ENCODE measurements around the gene AOC1. TPM values are rescaled to one million over a fixed set of nuclear protein-coding genes. Genes with fewer than 3 reads are reported as not detected.

The AOC1 gene
- total RNA-seq, 2 experiments from 2014 or later: not detected

- no peak overlapping the region for H2AFZ ChIP-seq (ENCODE audit: low read length)
- no peaks in the 10 kb centered on the region for H4K20me1 ChIP-seq (ENCODE audit: insufficient read depth, low read length)
- no peak overlapping the region for H3K27ac ChIP-seq (ENCODE audit: low read depth, low read length, poor library complexity, severe bottlenecking)
- H3K4me1 ChIP-seq (ENCODE audit: insufficient read depth, low read length, poor library complexity, severe bottlenecking): no peaks in the 10 kb centered on the region
- 0 out of 2 replicates have a peak, but pooled peaks cover 2% of the 10 kb centered on the region for H3K9me2 ChIP-seq (ENCODE audit: insufficient read depth, low read length)
- H3K36me3 ChIP-seq (ENCODE audit: insufficient read depth, low read length): no peaks in the 10 kb centered on the region
- POLR2A ChIA-PET: interaction anchor here (0.6 kb wide), 1 partner anchor 32 kb away, joined by 3 read pairs; no protein-coding TSS in a partner anchor
- H3K4me3 ChIP-seq (ENCODE audit: low read depth, low read length, poor library complexity, severe bottlenecking): no peak overlapping the region
- no peaks in the 10 kb centered on the region for H3K9me3 ChIP-seq (ENCODE audit: low read length)
- TF ChIP-seq CTCF (conservative IDR thresholded peaks at IDR 0.05; ENCODE audit: low read length): no peak
- TF ChIP-seq EZH2phosphoT487 (IDR thresholded peaks at IDR 0.05; ENCODE audit: borderline replicate concordance, low read depth, low read length): no peak
- H3K4me2 ChIP-seq (ENCODE audit: low read length): no peak overlapping the region
- CTCF ChIA-PET (ENCODE audit: unreplicated experiment): no interaction called here
- intact Hi-C loops (cut with micrococcal nuclease; ENCODE audit: unreplicated experiment): no loop called here
- no peak for DNase-seq (ENCODE audit: low spot score)
- no TSS peak for BruUV-seq (replicated peaks)
- H3K79me2 ChIP-seq (ENCODE audit: insufficient read depth, low read depth, low read length): no peaks in the 10 kb centered on the region
Measured at GRCh38 chr7:150910996-150911422, 58.7 kb downstream of the AOC1 start.

Other genes with a start within 250 kb of the AOC1 start
- not detected in 2 replicates for gene GIMAP6, start 220.1 kb upstream of the AOC1 start, total RNA-seq (2014; rRNA removed; shearing (Covaris generic))
- not detected in 2 replicates for gene GIMAP6, start 220.1 kb upstream of the AOC1 start, total RNA-seq (2022)
- gene GIMAP2, start 166.8 kb upstream of the AOC1 start, total RNA-seq (2014; rRNA removed; shearing (Covaris generic)): 0.41 TPM in 1 of 2 replicates, not detected in the other
- 0.79 TPM in 1 of 2 replicates, not detected in the other for gene GIMAP2, start 166.8 kb upstream of the AOC1 start, total RNA-seq (2022)
- gene GIMAP1, start 135.9 kb upstream of the AOC1 start, total RNA-seq (2014; rRNA removed; shearing (Covaris generic)): not detected in 2 replicates
- not detected in 2 replicates for gene GIMAP1, start 135.9 kb upstream of the AOC1 start, total RNA-seq (2022)
- gene GIMAP5, start 115.1 kb upstream of the AOC1 start, total RNA-seq (2014; rRNA removed; shearing (Covaris generic)): not detected in 2 replicates
- gene GIMAP5, start 115.1 kb upstream of the AOC1 start, total RNA-seq (2022): not detected in 2 replicates
- gene TMEM176B, start 52.2 kb upstream of the AOC1 start, total RNA-seq (2014; rRNA removed; shearing (Covaris generic)): 0.09 TPM in 1 of 2 replicates, not detected in the other
- gene TMEM176B, start 52.2 kb upstream of the AOC1 start, total RNA-seq (2022): 0.37 TPM in 1 of 2 replicates, not detected in the other
- gene TMEM176A, start 51.7 kb upstream of the AOC1 start, total RNA-seq (2014; rRNA removed; shearing (Covaris generic)): not detected in 2 replicates
- not detected in 2 replicates for gene TMEM176A, start 51.7 kb upstream of the AOC1 start, total RNA-seq (2022)
- 4.0 and 7.5 TPM in 2 replicates for gene KCNH2, start 125.8 kb downstream of the AOC1 start, total RNA-seq (2014; rRNA removed; shearing (Covaris generic))
- gene KCNH2, start 125.8 kb downstream of the AOC1 start, total RNA-seq (2022): 5.8 and 6.2 TPM in 2 replicates
- gene NOS3, start 138.5 kb downstream of the AOC1 start, total RNA-seq (2014; rRNA removed; shearing (Covaris generic)): 0.41 and 0.82 TPM in 2 replicates
- 0.30 and 0.78 TPM in 2 replicates for gene NOS3, start 138.5 kb downstream of the AOC1 start, total RNA-seq (2022)
- 0.18 and 1.1 TPM in 2 replicates for gene ATG9B, start 172.0 kb downstream of the AOC1 start, total RNA-seq (2014; rRNA removed; shearing (Covaris generic))
- 0.94 and 0.97 TPM in 2 replicates for gene ATG9B, start 172.0 kb downstream of the AOC1 start, total RNA-seq (2022)
- 29.5 and 32.0 TPM in 2 replicates for gene ABCB8, start 175.9 kb downstream of the AOC1 start, total RNA-seq (2014; rRNA removed; shearing (Covaris generic))
- gene ABCB8, start 175.9 kb downstream of the AOC1 start, total RNA-seq (2022): 63.9 and 64.7 TPM in 2 replicates
- 3.3 and 7.9 TPM in 2 replicates for gene ASIC3, start 196.0 kb downstream of the AOC1 start, total RNA-seq (2014; rRNA removed; shearing (Covaris generic))
- gene ASIC3, start 196.0 kb downstream of the AOC1 start, total RNA-seq (2022): 14.8 and 22.3 TPM in 2 replicates
- gene CDK5, start 205.4 kb downstream of the AOC1 start, total RNA-seq (2014; rRNA removed; shearing (Covaris generic)): 30.9 and 35.2 TPM in 2 replicates
- 23.1 and 23.7 TPM in 2 replicates for gene CDK5, start 205.4 kb downstream of the AOC1 start, total RNA-seq (2022)
- 64.2 and 112 TPM in 2 replicates for gene SLC4A2, start 207.1 kb downstream of the AOC1 start, total RNA-seq (2014; rRNA removed; shearing (Covaris generic))
- 81.4 and 86.0 TPM in 2 replicates for gene SLC4A2, start 207.1 kb downstream of the AOC1 start, total RNA-seq (2022)
- gene FASTK, start 228.3 kb downstream of the AOC1 start, total RNA-seq (2014; rRNA removed; shearing (Covaris generic)): 114 and 118 TPM in 2 replicates
- gene FASTK, start 228.3 kb downstream of the AOC1 start, total RNA-seq (2022): 87.7 and 90.5 TPM in 2 replicates
- gene TMUB1, start 231.0 kb downstream of the AOC1 start, total RNA-seq (2014; rRNA removed; shearing (Covaris generic)): 38.6 and 56.0 TPM in 2 replicates
- 53.2 and 59.6 TPM in 2 replicates for gene TMUB1, start 231.0 kb downstream of the AOC1 start, total RNA-seq (2022)
- 4.4 and 4.8 TPM in 2 replicates for gene AGAP3, start 234.0 kb downstream of the AOC1 start, total RNA-seq (2014; rRNA removed; shearing (Covaris generic))
- gene AGAP3, start 234.0 kb downstream of the AOC1 start, total RNA-seq (2022): 23.1 and 30.9 TPM in 2 replicates

All from OCI-LY7 (cell line).